ENCODE data around the gene RAPGEF4.
"Not testable (repeated sequence)": the region's sequence is repeated elsewhere in the genome, so short reads cannot be mapped to it uniquely, and the experiment has no call there.

RAPGEF4 gene

DNA sequence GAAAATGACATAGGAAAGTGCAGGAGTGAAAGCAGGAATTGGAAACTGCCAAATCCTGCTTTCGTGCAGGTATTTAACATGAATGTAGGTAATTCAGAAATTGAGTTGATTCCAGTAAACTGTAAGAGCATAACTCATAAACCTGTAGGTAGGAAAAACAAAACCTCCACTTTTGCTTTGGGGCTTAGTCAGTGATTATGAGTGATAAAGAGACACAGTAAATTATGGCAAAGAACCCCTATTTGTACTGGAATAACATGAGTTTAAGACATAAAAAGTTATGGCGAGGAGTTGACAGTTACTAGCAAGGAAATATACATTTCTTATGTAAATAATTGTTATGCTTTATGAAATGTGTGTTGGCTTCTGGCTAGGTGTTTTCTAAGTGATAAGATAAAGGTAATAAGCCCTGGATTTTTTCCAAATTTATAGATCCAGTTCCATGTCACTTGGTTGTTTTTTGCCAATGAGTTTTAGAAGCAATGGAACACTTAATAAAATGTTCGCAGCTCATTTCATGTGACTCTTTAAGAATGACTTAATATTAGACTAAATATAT, 357.3 kb downstream of the RAPGEF4 start:
- no peak for DNase-seq (ENCODE audit: low read depth, low spot score)

DNA sequence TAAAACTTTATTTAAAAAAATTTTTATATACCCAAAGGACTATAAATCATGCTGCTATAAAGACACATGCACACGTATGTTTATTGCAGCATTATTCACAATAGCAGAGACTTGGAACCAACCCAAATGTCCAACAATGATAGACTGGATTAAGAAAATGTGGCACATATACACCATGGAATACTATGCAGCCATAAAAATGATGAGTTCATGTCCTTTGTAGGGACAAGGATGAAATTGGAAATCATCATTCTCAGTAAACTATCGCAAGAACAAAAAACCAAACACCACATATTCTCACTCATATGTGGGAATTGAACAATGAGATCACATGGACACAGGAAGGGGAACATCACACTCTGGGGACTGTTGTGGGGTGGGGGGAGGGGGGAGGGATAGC, 358.0 kb downstream of the RAPGEF4 start:
- DNase-seq (ENCODE audit: low read depth, low spot score), result not testable (repeated sequence)

DNA sequence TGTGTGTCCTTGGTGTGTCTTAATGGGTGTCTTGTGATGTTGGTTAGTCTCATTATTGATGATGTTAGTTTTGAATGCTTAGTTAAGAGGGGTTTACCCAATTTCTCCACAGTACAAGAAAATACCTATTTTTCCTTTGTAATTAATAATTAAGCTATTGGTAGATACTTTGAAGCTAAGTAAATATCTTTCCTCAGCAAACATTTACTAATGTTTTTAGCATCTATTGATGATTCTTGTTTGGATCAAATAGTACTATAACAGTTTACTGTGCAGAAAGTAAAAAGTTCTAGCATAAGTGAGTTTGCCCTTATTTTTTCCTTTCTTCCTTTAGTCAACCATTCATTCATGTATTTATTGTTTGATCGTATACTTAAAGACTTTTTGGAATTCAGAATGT, 359.1 kb downstream of the RAPGEF4 start:
- no peak for DNase-seq (ENCODE audit: low read depth, low spot score)

GRCh38 chr2:173095356-173095755, 359.7 kb downstream of the RAPGEF4 start:
- DNase-seq (ENCODE audit: low read depth, low spot score), result no peak

DNA sequence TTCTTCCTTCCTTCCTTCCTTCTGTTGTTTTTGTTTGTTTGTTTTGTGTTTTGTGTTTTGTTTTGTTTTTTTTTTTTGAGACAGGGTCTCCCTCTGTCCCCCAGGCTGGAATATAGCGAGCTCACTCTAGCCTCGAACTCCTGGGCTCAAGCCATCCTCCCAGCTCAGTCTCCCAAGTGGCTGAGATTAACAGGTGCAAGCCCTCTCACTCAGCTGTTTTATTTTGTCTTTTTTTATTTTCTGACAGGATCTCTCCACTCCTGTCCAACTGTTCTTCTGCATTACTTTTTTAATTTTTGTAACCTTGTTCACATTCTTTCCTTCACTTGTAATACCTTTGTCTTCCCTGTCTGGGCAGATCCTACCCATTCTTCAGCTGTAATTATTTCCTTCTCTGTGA, 363.6 kb downstream of the RAPGEF4 start:
- no peak for DNase-seq (ENCODE audit: low read depth, low spot score)

- DNase-seq (ENCODE audit: low read depth, low spot score), result no peak
Measured at GRCh38 chr2:173099804-173100203, 364.2 kb downstream of the RAPGEF4 start.

DNA sequence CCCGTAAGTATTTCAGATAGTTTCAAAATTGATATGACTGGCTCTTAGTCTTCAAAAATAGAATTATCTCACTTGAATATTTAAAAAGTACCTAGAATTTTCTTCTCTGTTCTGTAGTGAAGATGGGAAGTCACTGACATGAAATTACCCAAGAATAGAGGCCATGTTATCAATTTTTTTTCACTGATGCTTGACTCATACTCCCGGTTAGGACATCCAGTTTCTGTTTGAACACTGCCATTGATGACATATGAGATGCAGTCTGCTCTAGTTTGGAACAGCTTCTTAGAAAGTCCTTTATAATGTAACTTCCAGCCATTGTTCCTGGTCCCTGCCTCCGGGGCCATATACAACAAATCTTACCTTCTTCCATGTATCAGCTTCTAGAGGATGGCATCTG, 366.0 kb downstream of the RAPGEF4 start:
- DNase-seq (ENCODE audit: low read depth, low spot score), result no peak
